Gastroesophageal sphincter (tissue), 4 donors: ENCODE measurements around the gene EPOP. TPM values are rescaled to one million over a fixed set of nuclear protein-coding genes. Genes with fewer than 3 reads are reported as not detected.

Experiments
- ATAC-seq: fragments of 150-250 bp; one replicate; pipeline ENCODE4 v1.9.1; 2016; ENCODE audit warnings: mild to moderate bottlenecking, moderate library complexity
- H3K27ac ChIP-seq, 4 donors: fragments of 200-600 bp; sonication (generic) in 3 of 4; 1 replicate in 3 of 4; 2 replicates in 1 of 4; pipeline ENCODE4 v1.5.1; 2016 to 2019
- H3K27me3 ChIP-seq: fragments of 200-600 bp; sonication (generic); one replicate; pipeline ENCODE4 v1.5.1; 2019
- H3K36me3 ChIP-seq, 2 donors: fragments of 200-600 bp; sonication (generic); one replicate each; pipeline ENCODE4 v1.5.1; 2019; ENCODE audit warnings: control low read depth in 1 of 2
- H3K4me1 ChIP-seq, 3 donors: fragments of 200-600 bp; sonication (generic); 1 replicate in 2 of 3; 2 replicates in 1 of 3; pipeline ENCODE4 v1.5.1; 2016 to 2019; ENCODE audit warnings: control low read depth in 2 of 3
- H3K4me3 ChIP-seq, 2 donors: fragments of 200-600 bp; sonication (generic); one replicate each; pipeline ENCODE4 v1.5.1; 2019; ENCODE audit warnings: mild to moderate bottlenecking in 1 of 2, moderate library complexity in 1 of 2
- H3K9me3 ChIP-seq, 3 donors: fragments of 200-600 bp; sonication (generic); one replicate each; pipeline ENCODE4 v1.5.1; 2017 to 2019; ENCODE audit warnings: control low read depth in 2 of 3
- CTCF ChIP-seq, 4 experiments: fragments of 200-600 bp in 2 of 4; fragments of 450-650 bp in 2 of 4; sonication (generic) in 1 of 4; IDR thresholded peaks; one replicate each; pipeline ENCODE4 v1.5.1; 2017 to 2019; ENCODE audit warnings: antibody characterized with exemption in 4 of 4, mild to moderate bottlenecking in 2 of 4, moderate library complexity in 2 of 4
- EP300 ChIP-seq: sonication (generic); formaldehyde crosslinking; IDR thresholded peaks from one replicate; pipeline ENCODE4 v1.6.1; 2017; ENCODE audit warnings: antibody characterized with exemption, mild to moderate bottlenecking
- POLR2A ChIP-seq, 2 donors: fragments of 450-650 bp; IDR thresholded peaks; one replicate each; pipeline ENCODE4 v1.6.1; 2017; ENCODE audit warnings: antibody characterized with exemption in 2 of 2, mild to moderate bottlenecking in 2 of 2, moderate library complexity in 1 of 2
- POLR2AphosphoS5 ChIP-seq: sonication (generic); formaldehyde crosslinking; IDR thresholded peaks from one replicate; pipeline ENCODE4 v1.6.1; 2017; ENCODE audit warnings: antibody characterized with exemption
- WGBS, 2 donors: methylation state at CpG; one replicate each; pipeline ENCODE4 v1.1.5; 2018; ENCODE audit warnings: low coverage in 1 of 2; 5-methylcytosine and 5-hydroxymethylcytosine counted together
- total RNA-seq, 4 donors: library from RNA; depleted of rRNA; stranded (reverse); fragments of >200 nt; gene quantifications; one replicate each; pipeline ENCODE4 v1.1.0, GENCODE V29; 2016

EPOP gene
- total RNA-seq, 4 donors from 2014 or later: 0.31 to 3.5 (median 1.5) TPM

- H3K4me3 ChIP-seq: no peak overlapping the region
- ATAC-seq: no peak
- H3K9me3 ChIP-seq: no peaks in the 10 kb centered on the region
- 86 to 90% methylated on average over 3 to 4 of the region's 5 CpGs for WGBS, 2 donors
- TF ChIP-seq POLR2AphosphoS5 (no peak), CTCF (IDR thresholded peaks at IDR 0.05) (no peak), EP300 (no peak), POLR2A (IDR thresholded peaks at IDR 0.05) (no peak)
- no peak overlapping the region for H3K27ac ChIP-seq
- H3K27me3 ChIP-seq: no peaks in the 10 kb centered on the region
- H3K36me3 ChIP-seq: no peaks in the 10 kb centered on the region
- peaks cover 0 to 38% (median 12%) of the 10 kb centered on the region in 3 donors for H3K4me1 ChIP-seq
These were observed 24.0 kb upstream of the EPOP start for GRCh38 chr17:38698760-38699159.

- TF ChIP-seq EP300 (no peak), POLR2AphosphoS5 (no peak), CTCF (IDR thresholded peaks at IDR 0.05) (no peak), POLR2A (IDR thresholded peaks at IDR 0.05) (no peak)
- H3K36me3 ChIP-seq: no peaks in the 10 kb centered on the region
- no peaks in the 10 kb centered on the region for H3K27me3 ChIP-seq
- H3K4me1 ChIP-seq: peaks cover 0 to 36% (median 16%) of the 10 kb centered on the region in 3 donors
- H3K9me3 ChIP-seq: no peaks in the 10 kb centered on the region
- WGBS, 2 donors: 81 to 84% methylated on average over 4 of the region's 4 CpGs
- ATAC-seq: no peak
- no peak overlapping the region for H3K27ac ChIP-seq
- H3K4me3 ChIP-seq: no peak overlapping the region
These were observed 22.5 kb upstream of the EPOP start for GRCh38 chr17:38697061-38697820.

- Histone ChIP-seq H3K4me1 (peaks cover 0 to 29% (median 14%) of the 10 kb centered on the region in 3 donors), H3K27ac (peak overlapping the region; percentile 47 to 89 (median 82)), H3K4me3 (no peak overlapping the region), H3K9me3 (no peaks in the 10 kb centered on the region), H3K36me3 (no peaks in the 10 kb centered on the region), H3K27me3 (no peaks in the 10 kb centered on the region)
- ATAC-seq: peak; percentile 97
- WGBS, 2 donors: 7 to 12% methylated on average over 4 to 12 of the region's 12 CpGs
- peak; percentile 85 for TF ChIP-seq POLR2AphosphoS5
- TF ChIP-seq POLR2A (IDR thresholded peaks at IDR 0.05): peak in 1 of 2 donors; percentile 10
- peak in 1 of 4 experiments; percentile 20 for TF ChIP-seq CTCF (IDR thresholded peaks at IDR 0.05)
- no peak for TF ChIP-seq EP300
These were observed 19.1 kb upstream of the EPOP start for GRCh38 chr17:38693700-38694329.

- 67 to 87% methylated on average over 1 to 4 of the region's 4 CpGs for WGBS, 2 donors
These were observed 16.4 kb upstream of the EPOP start for GRCh38 chr17:38691154-38691553.

More at GRCh38 chr17:38691154-38691553, 16.4 kb upstream of the EPOP start:
- Histone ChIP-seq H3K9me3 (no peaks in the 10 kb centered on the region), H3K4me3 (no peak overlapping the region), H3K27ac (no peak overlapping the region), H3K36me3 (no peaks in the 10 kb centered on the region), H3K4me1 (peaks cover 0 to 29% (median 14%) of the 10 kb centered on the region in 3 donors), H3K27me3 (no peaks in the 10 kb centered on the region)
- ATAC-seq: no peak
- TF ChIP-seq CTCF (IDR thresholded peaks at IDR 0.05) (no peak), EP300 (no peak)
